GM19395 (cell line): Measurements from ENCODE around the gene TMEM202.
"Not testable (repeated sequence)": the region's sequence is repeated elsewhere in the genome, so short reads cannot be mapped to it uniquely, and the experiment has no call there.

Experiments used
- ATAC-seq: cut with Tn5 transposase; IDR thresholded peaks from one replicate; pipeline ENCODE4 v1.9.1; 2021; ENCODE audit warnings: mild to moderate bottlenecking, moderate library complexity; ENCODE audit not compliant: unreplicated experiment

Gene TMEM202, protein sequence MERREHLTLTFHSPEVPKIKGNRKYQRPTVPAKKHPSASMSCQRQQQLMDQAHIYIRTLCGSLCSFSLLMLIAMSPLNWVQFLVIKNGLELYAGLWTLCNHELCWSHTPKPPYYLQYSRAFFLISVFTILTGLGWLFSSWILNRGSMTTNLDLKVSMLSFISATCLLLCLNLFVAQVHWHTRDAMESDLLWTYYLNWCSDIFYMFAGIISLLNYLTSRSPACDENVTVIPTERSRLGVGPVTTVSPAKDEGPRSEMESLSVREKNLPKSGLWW

DNA sequence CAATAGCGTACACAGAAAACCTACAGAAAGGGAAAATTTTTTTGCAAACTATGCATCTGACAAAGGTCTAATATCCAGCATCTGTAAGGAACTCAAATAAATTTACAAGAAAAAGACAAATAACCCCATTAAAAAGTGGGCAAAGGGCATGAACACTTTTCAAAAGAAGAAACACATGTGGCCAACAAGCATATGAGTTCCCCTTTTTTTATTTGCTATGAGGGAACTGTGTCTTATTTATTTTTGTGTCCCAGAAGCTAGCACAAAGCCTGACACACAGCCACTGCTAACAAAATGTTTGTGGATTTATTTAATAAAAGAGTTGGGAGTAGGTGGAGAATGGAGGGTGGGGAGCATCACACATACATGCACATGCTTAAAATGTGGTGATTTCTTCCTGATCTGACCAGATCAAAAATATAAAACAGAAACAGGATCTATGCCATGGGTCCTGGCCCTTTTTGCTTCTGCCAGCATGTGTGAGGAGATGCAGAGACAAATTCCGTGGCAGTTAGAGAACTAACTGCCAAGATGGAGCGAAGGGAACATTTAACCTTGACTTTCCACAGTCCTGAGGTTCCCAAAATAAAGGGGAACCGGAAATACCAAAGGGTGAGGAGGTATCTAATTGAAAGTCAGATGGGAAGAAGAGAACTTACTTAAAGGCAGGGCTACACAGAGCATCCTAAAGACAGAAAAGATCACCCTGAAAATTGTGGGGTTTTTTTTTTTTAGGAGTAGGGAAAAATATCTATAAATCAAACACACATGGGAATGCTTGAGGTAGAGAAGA, at the start of gene TMEM202:
Gene TMEM202 (plus strand): TSS at position 510 of the 793 bp plus-strand sequence. CDS start 22 bp downstream, at position 532.
- no peak for ATAC-seq

DNA sequence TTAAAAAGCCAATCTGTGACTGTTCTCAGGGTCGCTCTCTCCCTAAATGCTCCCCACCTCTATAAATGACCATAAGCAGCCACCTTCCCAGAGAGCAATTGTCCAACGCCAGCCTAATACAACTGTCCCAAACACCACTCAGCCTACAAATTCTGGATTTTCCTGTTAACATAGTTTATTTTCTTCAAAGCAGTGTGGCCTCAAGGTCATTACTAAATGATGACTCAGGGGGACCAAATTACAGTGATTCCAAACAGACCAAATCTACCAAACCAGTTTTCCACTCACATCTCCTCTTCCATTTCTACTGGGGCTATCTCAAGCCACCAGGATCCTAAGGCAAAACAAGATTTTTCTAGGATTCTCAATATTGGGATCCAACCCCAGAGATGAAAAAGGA, 44.8 kb upstream of the TMEM202 start:
- no peak for ATAC-seq

DNA sequence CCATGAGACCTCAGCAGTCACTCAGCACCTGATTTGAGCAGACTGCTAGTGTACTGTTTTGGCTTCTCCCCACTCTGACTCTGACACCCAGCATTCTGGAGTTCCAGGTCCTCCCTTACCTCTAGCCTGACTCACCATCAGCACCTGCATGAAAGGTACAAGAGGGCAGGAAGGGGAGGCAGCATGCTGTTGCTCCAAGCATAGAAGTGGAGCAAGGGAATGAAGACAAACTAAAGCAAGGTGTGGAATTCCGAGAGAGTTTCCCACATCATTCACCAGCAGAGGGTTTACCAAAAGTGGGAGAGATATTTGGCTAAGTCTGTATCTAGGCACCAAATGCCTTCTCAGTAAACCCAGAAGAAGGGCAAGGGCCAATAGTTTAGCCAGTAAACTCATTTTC, 43.6 kb upstream of the TMEM202 start:
- ATAC-seq, result no peak

- ATAC-seq, result no peak
Measured at GRCh38 chr15:72358121-72358520, 40.0 kb upstream of the TMEM202 start.

GRCh38 chr15:72358650-72359171, 39.4 kb upstream of the TMEM202 start:
- ATAC-seq, result no peak

DNA sequence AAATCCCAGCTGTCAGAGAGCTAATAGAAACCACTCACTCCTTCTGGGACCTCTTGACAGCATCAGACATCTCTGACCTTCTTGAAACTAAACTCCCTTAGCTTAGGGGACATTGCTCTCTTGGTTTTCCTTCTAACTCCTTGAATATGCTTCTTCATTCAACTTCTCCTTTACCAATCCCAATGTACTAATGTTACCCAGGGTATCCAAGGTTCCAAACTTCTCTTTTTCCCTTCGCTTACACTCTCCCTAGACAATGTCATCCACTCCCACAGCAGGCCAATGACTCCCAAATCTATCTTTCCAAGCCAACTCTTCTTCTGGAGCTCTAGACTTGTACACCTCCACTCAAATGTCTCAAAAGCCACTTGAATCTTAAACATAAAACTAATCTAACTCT, 36.9 kb upstream of the TMEM202 start:
- no peak for ATAC-seq

- peak; percentile 89 for ATAC-seq
Measured at GRCh38 chr15:72365844-72366243, 32.3 kb upstream of the TMEM202 start.

DNA sequence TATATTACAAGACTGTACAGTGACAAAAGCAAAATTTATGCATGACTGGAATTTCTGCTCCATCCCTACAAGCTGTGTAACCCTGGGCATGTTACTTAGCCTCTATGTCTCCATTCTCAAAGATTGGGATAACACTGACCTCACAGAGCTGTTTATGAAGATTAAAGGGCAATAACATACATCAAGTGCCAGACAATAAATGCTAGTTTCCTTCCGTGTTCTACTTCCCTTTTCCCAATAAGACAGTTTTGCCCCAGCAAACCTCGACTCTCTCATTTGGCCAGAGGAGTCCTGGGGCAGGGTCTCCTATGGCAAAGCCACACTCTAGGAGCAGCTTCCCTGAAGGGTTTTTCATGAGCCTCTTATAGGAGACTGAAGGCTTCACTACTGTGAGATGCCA, 29.8 kb upstream of the TMEM202 start:
- ATAC-seq, result no peak

- ATAC-seq, result no peak
Measured at GRCh38 chr15:72368899-72369298, 29.2 kb upstream of the TMEM202 start.

GRCh38 chr15:72369964-72370363, 28.1 kb upstream of the TMEM202 start:
- no peak for ATAC-seq

DNA sequence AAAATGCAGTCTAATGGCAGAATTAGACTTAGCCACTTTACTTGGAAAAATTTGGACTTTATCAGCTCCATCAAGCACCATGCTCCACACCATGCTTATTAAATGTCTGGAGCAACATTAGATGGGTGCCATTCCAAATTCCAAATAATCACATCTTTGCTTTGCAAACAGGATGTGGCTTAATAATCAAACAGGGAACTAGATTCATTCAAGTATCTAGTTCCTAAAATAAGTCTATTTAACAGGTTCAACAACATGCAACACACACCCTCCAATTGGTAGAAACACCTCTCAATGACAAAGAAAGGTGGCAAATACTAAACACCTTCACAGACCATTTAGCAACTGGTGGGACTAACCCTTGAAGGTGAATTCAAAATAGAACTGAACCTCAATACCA, 25.7 kb upstream of the TMEM202 start:
- ATAC-seq, result no peak

- peak; percentile 51 for ATAC-seq
Measured at GRCh38 chr15:72375501-72375845, 22.6 kb upstream of the TMEM202 start.

DNA sequence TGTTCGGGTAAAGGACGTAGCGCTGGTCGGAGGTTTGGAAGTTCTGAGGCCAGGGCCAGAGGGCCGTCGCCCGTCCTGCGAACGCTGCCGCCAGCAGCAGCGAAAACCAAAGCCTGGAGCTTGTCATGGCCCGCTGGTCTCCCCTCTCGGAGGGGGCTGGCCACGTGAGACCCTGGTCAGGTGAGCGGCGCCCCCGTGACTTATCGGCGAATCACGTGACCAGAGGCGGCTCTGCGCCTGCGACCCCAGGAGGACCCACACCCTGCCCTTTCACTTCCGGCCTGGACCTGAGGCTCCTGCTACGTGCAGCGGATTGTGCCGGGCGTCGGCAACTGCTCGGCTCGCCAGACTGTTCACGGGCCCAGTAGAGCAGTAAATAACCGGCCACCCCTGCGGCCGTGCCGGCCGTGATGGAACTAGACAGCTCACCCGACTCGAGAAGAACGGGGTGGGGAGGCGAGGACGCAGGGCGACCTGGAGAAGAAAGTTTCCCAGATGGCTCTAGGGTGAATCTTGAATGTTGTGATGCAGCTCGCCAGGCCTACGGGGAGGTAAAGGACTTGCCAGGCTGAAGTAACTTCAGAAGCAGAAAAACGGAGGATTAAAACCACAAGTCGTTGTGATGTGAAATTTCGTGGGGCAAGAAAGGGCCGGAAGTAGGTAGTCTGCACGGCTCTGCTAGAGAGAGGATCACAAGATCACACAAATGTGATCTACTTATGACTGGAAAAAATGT, 22.1 kb upstream of the TMEM202 start, which contains the start of gene HEXA:
Gene HEXA (minus strand): TSS at position 169 of the 736 bp plus-strand sequence. CDS start 42 bp downstream, at position 127.
- ATAC-seq, result peak; percentile 81

- ATAC-seq, result no peak
Measured at GRCh38 chr15:72377331-72377730, 20.8 kb upstream of the TMEM202 start.

DNA sequence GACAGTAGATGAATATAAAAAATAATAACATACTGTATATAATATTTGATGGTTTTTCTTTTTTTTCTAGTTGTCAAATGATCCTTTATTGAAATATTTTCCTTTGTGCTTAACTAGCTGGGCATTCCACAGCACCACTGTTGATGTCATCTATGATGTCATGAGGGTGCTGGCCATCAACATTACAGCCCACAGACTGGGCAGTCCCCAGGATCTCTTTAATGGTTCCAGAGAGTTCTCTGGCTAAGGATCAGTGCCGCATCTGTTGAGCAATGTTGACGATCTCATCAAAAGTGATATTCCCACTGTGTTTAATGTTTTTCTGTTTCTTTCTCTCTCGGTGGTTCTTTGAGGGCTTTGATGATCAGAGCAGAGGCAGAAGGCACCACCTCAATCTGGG, 19.0 kb upstream of the TMEM202 start:
- ATAC-seq, result not testable (repeated sequence)

DNA sequence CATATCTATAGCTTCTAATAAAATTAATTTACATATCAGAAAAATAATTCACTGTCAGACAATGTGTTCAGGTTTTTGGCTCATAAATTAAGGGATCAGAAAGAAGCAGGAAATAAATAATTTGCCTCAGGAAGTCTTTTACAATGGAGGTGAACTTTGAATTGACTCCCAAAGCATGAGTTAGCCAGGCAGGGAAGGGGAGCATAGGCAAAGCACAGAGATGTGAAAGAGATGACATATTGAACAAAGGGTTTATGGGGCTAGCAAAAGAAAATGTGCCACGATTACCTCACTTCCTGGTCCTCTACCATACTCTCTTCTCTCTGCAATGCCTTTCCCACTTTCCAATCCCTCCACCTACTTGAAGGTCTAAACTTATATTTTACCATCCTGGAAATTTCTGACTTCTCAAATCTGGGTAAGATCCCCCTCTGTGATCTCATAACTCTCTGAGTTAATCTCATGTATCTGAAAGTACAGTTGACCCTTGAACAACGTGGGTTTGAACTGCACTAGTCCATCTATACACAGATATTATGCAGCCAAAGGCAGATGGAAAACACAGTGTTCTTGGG, 18.2 kb upstream of the TMEM202 start:
- no peak for ATAC-seq

GRCh38 chr15:72380743-72381142, 17.4 kb upstream of the TMEM202 start:
- ATAC-seq, result no peak

DNA sequence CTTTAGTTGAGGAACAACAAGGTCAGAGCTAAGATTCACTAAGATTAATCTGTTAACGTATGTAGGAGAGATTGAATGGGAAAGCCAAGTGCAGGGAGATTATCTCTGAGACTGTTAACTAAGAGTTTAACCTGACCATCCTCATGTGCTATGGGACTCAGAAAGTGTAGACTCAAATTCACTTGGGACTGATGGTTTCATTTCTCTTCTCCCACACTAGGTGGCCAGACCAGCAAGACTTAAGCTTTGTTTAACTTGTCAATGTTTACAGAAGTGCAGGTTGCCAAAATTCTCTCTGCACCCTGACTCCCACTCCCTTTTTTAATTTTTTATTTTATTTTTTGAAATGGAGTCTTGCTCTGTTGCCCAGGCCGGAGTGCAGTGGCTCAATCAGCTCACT, 16.0 kb upstream of the TMEM202 start:
- ATAC-seq, result no peak

DNA sequence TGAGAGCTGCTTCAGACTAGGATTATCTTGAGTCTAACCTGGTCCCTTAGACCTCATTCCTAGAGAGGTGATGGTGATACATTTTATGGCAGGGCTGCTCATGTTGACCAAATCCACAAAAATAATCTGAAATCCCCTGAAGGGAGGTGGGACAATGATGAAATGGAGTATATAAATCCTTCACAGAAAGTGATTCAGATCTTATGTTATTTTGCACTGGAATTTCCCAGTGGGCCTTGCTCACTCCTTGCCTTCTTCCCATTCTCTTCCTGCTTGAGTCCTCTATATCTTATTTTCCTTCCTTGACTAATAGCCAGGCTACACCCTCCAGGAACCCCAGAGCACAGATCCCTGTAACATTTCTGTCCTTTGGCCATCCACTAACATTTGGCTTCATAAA, 10.4 kb upstream of the TMEM202 start:
- no peak for ATAC-seq

GRCh38 chr15:72389231-72389630, 8.9 kb upstream of the TMEM202 start:
- no peak for ATAC-seq

- ATAC-seq, result not testable (repeated sequence)
Measured at GRCh38 chr15:72396331-72396730, 1.8 kb upstream of the TMEM202 start.
